CD1c-positive myeloid dendritic cell (primary cell): ENCODE results near the gene TTC28.
"Not testable (repeated sequence)": the region's sequence is repeated elsewhere in the genome, so short reads cannot be mapped to it uniquely, and the experiment has no call there.

Experiments
- DNase-seq: peaks from one replicate; pipeline ENCODE4 v3.0.0-alpha.2; 2016; ENCODE audit errors: extremely low spot score

TTC28 gene

GRCh38 chr22:28560046-28560742 is 119.4 kb downstream of the TTC28 start:
- no peak for DNase-seq

DNA sequence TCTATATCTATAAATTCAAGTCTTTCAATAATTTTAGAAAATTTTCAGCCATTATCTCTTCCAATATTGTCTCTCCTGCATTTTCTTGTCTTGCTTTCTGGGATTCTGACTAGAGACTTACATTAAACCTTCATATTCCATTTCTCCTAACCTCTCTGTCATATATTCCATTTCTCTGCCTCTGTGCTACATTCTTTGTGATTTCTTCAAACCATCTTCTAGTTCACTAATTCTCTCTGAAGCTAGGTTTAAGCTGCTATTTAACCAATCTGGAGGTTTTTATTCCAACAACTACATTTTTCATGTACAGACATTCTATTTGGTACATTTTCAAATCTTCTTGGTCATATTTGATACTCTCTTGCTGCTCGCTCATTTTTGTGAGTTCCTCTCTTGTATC is 122.5 kb downstream of the TTC28 start:
- no peak for DNase-seq

DNA sequence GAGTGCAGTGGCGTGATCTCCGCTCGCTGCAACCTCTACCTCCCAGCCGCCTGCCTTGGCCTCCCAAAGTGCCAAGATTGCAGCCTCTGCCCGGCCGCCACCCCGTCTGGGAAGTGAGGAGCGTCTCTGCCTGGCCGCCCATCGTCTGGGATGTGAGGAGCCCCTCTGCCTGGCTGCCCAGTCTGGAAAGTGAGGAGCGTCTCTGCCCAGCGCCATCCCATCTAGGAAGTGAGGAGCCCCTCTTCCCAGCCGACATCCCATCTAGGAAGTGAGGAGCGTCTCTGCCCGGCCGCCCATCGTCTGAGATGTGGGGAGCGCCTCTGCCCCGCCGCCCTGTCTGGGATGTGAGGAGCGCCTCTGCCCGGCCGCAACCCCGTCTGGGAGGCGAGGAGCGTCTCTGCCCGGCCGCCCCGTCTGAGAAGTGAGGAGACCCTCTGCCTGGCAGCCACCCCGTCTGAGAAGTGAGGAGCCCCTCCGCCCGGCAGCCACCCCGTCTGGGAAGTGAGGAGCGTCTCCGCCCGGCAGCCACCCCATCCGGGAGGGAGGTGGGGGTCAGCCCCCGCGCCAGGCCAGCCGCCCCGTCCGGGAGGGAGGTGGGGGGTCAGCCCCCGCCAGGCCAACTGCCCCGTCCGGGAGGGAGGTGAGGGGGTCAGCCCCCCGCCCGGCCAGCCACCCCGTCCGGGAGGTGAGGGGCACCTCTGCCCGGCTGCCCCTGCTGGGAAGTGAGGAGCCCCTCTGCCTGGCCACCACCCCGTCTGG is 126.4 kb downstream of the TTC28 start:
- not testable (repeated sequence) for DNase-seq

DNA sequence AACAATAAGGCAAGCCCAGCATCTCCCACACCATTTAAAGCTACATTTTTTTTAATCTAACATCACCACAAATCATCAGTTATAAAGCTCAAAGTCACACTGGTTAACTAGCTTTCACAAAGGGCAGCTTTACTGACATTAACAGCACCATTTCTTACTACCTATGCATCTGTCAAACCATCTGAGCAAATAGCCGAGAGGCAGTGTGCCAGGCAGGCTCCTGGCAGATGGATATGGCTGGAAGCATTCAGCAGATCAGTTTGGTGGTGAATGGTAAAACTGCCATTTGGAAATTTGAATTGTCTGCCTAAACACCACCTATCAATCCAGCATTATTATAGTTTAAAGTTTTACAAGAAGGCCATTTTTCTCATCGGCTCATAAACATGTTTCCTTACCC is 131.2 kb downstream of the TTC28 start:
- DNase-seq, result no peak

DNA sequence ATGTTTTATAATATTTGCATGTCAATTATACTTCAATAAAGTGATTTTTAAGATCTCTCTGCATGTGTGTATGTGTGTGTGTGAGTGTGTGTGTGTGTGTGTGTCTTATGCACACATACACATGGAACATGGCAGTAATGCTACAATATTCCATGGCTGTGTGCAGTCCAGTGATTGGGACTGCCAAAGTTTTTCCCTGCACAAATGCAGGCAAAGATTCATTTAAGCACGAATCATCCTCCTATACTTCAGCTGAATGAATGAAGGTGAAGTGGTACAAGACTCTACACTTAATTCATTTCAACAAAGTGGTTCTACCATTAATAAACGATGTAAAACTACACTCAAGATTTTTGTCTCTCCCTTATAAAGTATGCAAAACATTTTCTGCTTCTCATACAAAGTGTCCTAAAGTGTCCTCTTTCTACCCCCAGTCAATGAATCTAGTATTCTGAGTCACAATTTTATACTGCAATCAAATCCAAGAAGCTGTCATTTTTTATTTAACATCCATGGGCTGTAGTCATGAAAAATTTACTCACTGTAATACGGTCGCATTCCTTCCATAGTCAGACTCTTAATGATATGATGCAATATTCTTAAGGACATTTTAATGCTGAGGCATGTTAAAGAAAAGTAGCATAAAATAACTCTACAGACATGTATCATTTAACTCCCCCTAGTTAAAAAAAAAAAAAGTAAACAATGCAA is 132.4 kb downstream of the TTC28 start:
- no peak for DNase-seq

- no peak for DNase-seq
These were observed 135.2 kb downstream of the TTC28 start for GRCh38 chr22:28544431-28544868.

GRCh38 chr22:28542980-28543621 is 136.5 kb downstream of the TTC28 start:
- no peak for DNase-seq

DNA sequence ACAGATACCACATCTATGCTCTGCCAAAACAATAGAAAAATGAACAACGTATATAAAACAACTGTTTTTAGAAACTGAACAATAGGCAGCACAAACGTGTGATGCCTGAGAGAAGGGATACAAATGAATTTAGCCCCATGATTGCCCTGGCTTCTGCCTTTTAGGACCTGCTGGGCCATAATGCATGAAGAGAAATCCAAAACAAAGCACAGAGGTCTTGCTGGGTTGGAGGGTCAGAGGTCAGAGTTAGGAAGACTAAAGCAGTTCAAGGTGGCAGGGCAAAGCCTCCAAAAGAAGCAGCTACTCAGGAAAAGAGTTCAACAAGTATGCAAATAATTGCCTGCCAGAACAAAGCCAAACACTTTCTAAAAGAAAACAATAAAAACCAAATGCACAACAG is 138.5 kb downstream of the TTC28 start:
- DNase-seq, result no peak

- DNase-seq, result no peak
These were observed 140.7 kb downstream of the TTC28 start for GRCh38 chr22:28538922-28539321.

GRCh38 chr22:28530565-28530964 is 149.1 kb downstream of the TTC28 start:
- DNase-seq, result not testable (repeated sequence)

DNA sequence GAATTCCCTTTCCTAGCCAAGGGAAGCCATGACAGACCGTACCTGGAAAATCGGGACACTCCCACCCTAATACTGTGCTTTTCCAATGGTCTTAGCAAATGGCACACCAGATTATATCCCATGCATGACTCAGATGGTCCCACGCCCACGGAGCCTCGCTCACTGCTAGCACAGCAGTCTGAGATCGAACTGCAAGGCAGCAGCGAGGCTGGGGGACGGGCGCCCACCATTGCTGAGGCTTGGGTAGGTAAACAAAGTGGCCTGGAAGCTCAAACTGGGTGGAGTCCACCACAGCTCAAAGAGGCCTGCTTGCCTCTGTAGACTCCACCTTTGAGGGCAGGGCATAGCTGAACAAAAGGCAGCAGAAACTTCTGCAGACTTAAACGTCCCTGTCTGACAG is 150.5 kb downstream of the TTC28 start:
- not testable (repeated sequence) for DNase-seq

DNA sequence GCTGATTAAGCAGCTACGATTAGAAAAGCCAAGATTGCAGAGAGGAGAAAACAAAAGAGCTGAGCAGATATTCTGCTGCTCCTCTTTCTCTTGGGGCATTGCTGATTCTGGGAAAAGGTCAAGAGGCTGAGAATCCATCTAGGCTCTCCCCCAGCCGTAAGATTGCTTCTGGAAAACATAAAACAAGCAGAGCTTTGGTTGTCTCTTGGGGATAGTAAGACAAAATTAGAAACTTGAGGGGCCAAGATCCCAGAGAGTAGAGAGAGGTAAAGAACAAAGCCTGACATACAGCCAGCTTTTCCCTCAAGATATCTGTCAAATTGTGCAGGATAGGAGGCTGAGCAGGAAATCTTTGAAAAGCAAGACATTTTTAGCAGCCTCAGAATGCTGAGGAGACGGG is 158.2 kb downstream of the TTC28 start:
- no peak for DNase-seq

DNA sequence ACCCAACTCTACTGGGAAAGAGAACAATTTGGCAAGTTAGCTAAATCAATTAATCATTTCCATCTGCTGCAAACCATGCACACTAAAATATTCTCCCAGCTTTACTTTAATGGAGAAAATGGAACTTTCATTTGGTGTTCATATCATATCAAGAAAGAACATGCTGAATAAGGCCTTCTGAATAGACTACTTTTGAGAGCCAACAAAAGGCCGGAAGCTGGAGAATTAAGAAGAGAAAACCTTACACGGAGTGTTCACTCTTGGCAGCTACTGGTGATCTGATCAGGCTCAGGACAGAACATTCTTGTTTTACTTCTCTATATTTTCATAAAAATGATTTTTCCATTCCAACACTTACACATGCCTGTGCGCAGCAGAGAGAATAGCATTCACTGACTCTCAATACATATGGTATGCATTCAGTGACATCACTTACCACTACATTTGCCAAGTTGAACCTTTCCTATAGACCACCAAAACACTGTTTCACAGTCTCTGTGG is 165.3 kb downstream of the TTC28 start:
- DNase-seq, result no peak

GRCh38 chr22:28512387-28512786 is 167.3 kb downstream of the TTC28 start:
- not testable (repeated sequence) for DNase-seq

- no peak for DNase-seq
These were observed 171.7 kb downstream of the TTC28 start for GRCh38 chr22:28507896-28508295.

DNA sequence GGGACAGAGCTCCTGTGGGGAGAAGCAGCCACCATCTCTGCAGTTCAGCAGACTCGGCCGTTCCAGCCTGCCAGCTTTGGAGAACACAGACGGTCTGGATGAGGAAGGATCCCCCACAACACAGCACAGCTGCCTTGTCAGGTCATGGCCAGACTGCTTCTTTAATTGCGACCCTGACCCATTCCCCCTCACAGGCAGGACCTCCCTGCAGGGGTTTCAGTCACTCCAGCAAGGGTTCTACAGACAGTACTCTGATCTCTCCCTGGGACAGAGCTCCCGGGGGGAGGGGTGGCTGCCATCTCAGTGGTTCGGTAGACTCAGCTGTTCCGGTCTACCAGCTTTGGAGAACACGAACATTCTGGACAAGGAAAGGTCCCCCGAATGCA is 173.5 kb downstream of the TTC28 start:
- DNase-seq, result no peak

GRCh38 chr22:28505416-28506149 is 174.1 kb downstream of the TTC28 start:
- no peak for DNase-seq

GRCh38 chr22:28500006-28500405 is 179.6 kb downstream of the TTC28 start:
- DNase-seq, result no peak

- no peak for DNase-seq
These were observed 181.6 kb downstream of the TTC28 start for GRCh38 chr22:28498044-28498443.

GRCh38 chr22:28497188-28497587 is 182.5 kb downstream of the TTC28 start:
- no peak for DNase-seq

GRCh38 chr22:28491289-28491688 is 188.4 kb downstream of the TTC28 start:
- DNase-seq, result not testable (repeated sequence)
